Measurements from ENCODE around the gene PRKG1.

DNA sequence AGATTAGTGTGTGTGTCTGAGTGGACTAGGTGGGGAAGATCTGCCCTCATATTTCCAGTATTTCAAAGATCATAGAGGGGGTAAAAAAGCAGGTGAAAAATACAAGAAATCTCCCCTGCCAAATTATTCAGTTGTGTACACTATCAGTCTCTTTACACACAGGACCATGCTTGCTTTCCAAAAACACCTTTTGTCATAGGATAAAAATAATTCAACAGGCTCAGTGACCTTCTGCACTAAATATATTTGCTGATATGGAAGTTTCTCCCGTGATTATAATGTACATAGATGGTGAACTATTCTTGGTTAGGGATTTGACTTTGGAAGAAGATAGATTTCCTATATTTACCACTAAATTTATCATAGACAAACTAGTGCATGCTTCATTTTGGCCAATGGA is 649.8 kb downstream of the PRKG1 start:
- TF ChIP-seq, protein P1, sequence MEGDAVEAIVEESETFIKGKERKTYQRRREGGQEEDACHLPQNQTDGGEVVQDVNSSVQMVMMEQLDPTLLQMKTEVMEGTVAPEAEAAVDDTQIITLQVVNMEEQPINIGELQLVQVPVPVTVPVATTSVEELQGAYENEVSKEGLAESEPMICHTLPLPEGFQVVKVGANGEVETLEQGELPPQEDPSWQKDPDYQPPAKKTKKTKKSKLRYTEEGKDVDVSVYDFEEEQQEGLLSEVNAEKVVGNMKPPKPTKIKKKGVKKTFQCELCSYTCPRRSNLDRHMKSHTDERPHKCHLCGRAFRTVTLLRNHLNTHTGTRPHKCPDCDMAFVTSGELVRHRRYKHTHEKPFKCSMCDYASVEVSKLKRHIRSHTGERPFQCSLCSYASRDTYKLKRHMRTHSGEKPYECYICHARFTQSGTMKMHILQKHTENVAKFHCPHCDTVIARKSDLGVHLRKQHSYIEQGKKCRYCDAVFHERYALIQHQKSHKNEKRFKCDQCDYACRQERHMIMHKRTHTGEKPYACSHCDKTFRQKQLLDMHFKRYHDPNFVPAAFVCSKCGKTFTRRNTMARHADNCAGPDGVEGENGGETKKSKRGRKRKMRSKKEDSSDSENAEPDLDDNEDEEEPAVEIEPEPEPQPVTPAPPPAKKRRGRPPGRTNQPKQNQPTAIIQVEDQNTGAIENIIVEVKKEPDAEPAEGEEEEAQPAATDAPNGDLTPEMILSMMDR (conservative IDR thresholded peaks at IDR 0.05; ENCODE audit: low read depth in 2 of 2), result no peak
- no peak for TF ChIP-seq EZH2phosphoT487 (IDR thresholded peaks at IDR 0.05; ENCODE audit: unreplicated experiment)
- TF ChIP-seq STAT1 (IDR thresholded peaks at IDR 0.05; ENCODE audit: unreplicated experiment), result no peak
- TF ChIP-seq EZH2 (IDR thresholded peaks at IDR 0.05; ENCODE audit: low read depth, unreplicated experiment), result no peak
- no peak for TF ChIP-seq POLR2AphosphoS5 (IDR thresholded peaks at IDR 0.05; ENCODE audit: low read depth)
- TF ChIP-seq, protein P2, sequence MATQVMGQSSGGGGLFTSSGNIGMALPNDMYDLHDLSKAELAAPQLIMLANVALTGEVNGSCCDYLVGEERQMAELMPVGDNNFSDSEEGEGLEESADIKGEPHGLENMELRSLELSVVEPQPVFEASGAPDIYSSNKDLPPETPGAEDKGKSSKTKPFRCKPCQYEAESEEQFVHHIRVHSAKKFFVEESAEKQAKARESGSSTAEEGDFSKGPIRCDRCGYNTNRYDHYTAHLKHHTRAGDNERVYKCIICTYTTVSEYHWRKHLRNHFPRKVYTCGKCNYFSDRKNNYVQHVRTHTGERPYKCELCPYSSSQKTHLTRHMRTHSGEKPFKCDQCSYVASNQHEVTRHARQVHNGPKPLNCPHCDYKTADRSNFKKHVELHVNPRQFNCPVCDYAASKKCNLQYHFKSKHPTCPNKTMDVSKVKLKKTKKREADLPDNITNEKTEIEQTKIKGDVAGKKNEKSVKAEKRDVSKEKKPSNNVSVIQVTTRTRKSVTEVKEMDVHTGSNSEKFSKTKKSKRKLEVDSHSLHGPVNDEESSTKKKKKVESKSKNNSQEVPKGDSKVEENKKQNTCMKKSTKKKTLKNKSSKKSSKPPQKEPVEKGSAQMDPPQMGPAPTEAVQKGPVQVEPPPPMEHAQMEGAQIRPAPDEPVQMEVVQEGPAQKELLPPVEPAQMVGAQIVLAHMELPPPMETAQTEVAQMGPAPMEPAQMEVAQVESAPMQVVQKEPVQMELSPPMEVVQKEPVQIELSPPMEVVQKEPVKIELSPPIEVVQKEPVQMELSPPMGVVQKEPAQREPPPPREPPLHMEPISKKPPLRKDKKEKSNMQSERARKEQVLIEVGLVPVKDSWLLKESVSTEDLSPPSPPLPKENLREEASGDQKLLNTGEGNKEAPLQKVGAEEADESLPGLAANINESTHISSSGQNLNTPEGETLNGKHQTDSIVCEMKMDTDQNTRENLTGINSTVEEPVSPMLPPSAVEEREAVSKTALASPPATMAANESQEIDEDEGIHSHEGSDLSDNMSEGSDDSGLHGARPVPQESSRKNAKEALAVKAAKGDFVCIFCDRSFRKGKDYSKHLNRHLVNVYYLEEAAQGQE (IDR thresholded peaks at IDR 0.05; ENCODE audit: unreplicated experiment), result no peak
- TF ChIP-seq, protein P3, sequence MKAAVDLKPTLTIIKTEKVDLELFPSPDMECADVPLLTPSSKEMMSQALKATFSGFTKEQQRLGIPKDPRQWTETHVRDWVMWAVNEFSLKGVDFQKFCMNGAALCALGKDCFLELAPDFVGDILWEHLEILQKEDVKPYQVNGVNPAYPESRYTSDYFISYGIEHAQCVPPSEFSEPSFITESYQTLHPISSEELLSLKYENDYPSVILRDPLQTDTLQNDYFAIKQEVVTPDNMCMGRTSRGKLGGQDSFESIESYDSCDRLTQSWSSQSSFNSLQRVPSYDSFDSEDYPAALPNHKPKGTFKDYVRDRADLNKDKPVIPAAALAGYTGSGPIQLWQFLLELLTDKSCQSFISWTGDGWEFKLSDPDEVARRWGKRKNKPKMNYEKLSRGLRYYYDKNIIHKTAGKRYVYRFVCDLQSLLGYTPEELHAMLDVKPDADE (IDR thresholded peaks at IDR 0.05), result no peak
- TF ChIP-seq JUNB (IDR thresholded peaks at IDR 0.05; ENCODE audit: unreplicated experiment), result no peak

Data from GM23338 (cell line).